ENCODE measurements around the gene SLC9A3.

DNA sequence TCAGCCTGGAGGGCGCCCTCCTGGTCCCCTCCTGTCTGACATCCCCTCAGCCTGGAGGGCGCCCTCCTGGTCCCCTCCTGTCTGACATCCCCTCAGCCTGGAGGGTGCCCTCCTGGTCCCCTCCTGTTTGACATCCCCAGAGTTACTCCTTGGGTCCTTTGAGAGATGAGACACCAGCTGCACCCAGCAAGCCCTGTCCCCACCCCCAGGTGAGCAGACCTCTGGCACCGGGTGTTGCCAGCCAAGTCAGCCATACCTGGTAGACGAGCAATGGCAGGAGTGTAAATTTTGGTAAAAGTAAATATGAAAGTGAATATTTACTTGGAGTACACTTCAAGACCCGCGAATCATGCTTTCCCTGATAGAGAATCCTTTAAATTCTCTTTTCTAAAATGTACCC is 55.8 kb downstream of the SLC9A3 start:
- TF ChIP-seq, protein P1, sequence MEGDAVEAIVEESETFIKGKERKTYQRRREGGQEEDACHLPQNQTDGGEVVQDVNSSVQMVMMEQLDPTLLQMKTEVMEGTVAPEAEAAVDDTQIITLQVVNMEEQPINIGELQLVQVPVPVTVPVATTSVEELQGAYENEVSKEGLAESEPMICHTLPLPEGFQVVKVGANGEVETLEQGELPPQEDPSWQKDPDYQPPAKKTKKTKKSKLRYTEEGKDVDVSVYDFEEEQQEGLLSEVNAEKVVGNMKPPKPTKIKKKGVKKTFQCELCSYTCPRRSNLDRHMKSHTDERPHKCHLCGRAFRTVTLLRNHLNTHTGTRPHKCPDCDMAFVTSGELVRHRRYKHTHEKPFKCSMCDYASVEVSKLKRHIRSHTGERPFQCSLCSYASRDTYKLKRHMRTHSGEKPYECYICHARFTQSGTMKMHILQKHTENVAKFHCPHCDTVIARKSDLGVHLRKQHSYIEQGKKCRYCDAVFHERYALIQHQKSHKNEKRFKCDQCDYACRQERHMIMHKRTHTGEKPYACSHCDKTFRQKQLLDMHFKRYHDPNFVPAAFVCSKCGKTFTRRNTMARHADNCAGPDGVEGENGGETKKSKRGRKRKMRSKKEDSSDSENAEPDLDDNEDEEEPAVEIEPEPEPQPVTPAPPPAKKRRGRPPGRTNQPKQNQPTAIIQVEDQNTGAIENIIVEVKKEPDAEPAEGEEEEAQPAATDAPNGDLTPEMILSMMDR (IDR thresholded peaks at IDR 0.05; ENCODE audit: low read depth, low read length, poor library complexity, severe bottlenecking), result no peak
- no peak for TF ChIP-seq EZH2phosphoT487 (IDR thresholded peaks at IDR 0.05; ENCODE audit: borderline replicate concordance, low read length)
